Liver (tissue), 9 donors: Measurements from ENCODE around the gene TBX15. TPM values are rescaled to one million over a fixed set of nuclear protein-coding genes. Genes with fewer than 3 reads are reported as not detected.

Experiments
- DNase-seq: peaks from one replicate; pipeline ENCODE4 v3.0.0-alpha.2; 2017; ENCODE audit warnings: low spot score
- H3K27ac ChIP-seq, 2 donors: one replicate each; pipeline ENCODE4 v1.7.0; 2013; ENCODE audit warnings: inconsistent platforms in 2 of 2, low read length in 2 of 2, control low read depth in 1 of 2, low read depth in 1 of 2, mild to moderate bottlenecking in 1 of 2
- H3K27me3 ChIP-seq, 4 donors: one replicate each; pipeline versions ENCODE4 v1.6.1 to v1.7.0; 2013; ENCODE audit warnings: low read length in 3 of 4, inconsistent platforms in 1 of 4, mild to moderate bottlenecking in 1 of 4, moderate library complexity in 1 of 4; ENCODE audit not compliant: control insufficient read depth in 4 of 4, insufficient read depth in 4 of 4
- H3K36me3 ChIP-seq, 4 donors: one replicate each; pipeline versions ENCODE4 v1.6.1 to v1.7.0; 2013; ENCODE audit warnings: low read length in 3 of 4, mild to moderate bottlenecking in 3 of 4, low read depth in 1 of 4, moderate library complexity in 1 of 4; ENCODE audit not compliant: control insufficient read depth in 4 of 4, insufficient read depth in 3 of 4
- H3K4me1 ChIP-seq, 4 donors: one replicate each; pipeline versions ENCODE4 v1.6.1 to v1.7.0; 2013; ENCODE audit warnings: low read length in 3 of 4, mild to moderate bottlenecking in 3 of 4, moderate library complexity in 1 of 4; ENCODE audit not compliant: control insufficient read depth in 4 of 4, insufficient read depth in 4 of 4
- H3K4me3 ChIP-seq, 3 donors: one replicate each; pipeline versions ENCODE4 v1.6.1 to v1.7.0; 2013; ENCODE audit warnings: low read length in 3 of 3, control low read depth in 1 of 3, low read depth in 1 of 3, mild to moderate bottlenecking in 1 of 3
- H3K9ac ChIP-seq, 2 donors: one replicate each; pipeline ENCODE4 v1.7.0; 2013; ENCODE audit warnings: low read length in 2 of 2, mild to moderate bottlenecking in 2 of 2, moderate library complexity in 2 of 2, control low read depth in 1 of 2, low read depth in 1 of 2
- H3K9me3 ChIP-seq, 4 donors: one replicate each; pipeline versions ENCODE4 v1.6.1 to v1.7.0; 2013; ENCODE audit warnings: low read length in 3 of 4; ENCODE audit not compliant: control insufficient read depth in 4 of 4
- ATF3 ChIP-seq: IDR thresholded peaks from 2 replicates; pipeline ENCODE4 v1.6.1; 2016; ENCODE audit warnings: antibody characterized with exemption
- CTCF ChIP-seq: fragments of 150-350 bp; IDR thresholded peaks from 2 replicates; pipeline ENCODE4 v1.5.1; 2017; ENCODE audit warnings: improper control_type of control experiment, low read depth, low read length; ENCODE audit not compliant: missing input control
- EGR1 ChIP-seq, 2 donors: IDR thresholded peaks; 2 replicates each; pipeline ENCODE4 v1.6.1; 2016 to 2018; ENCODE audit warnings: antibody characterized with exemption in 2 of 2, low read depth in 2 of 2
- FOXA1 ChIP-seq: IDR thresholded peaks from 2 replicates; pipeline ENCODE4 v1.6.1; 2016; ENCODE audit warnings: antibody characterized with exemption
- FOXA2 ChIP-seq: IDR thresholded peaks from 2 replicates; pipeline ENCODE4 v1.6.1; 2016; ENCODE audit warnings: antibody characterized with exemption
- HNF4A ChIP-seq, 2 donors: conservative IDR thresholded peaks; 2 replicates each; pipeline ENCODE4 v1.6.1; 2016; ENCODE audit warnings: antibody characterized with exemption in 2 of 2, mild to moderate bottlenecking in 2 of 2
- HNF4G ChIP-seq: IDR thresholded peaks from 2 replicates; pipeline ENCODE4 v1.6.1; 2016; ENCODE audit warnings: antibody characterized with exemption
- JUND ChIP-seq, 2 donors: IDR thresholded peaks; 2 replicates each; pipeline ENCODE4 v1.6.1; 2016; ENCODE audit warnings: antibody characterized with exemption in 2 of 2
- MAX ChIP-seq: IDR thresholded peaks from 2 replicates; pipeline ENCODE4 v1.6.1; 2016; ENCODE audit warnings: antibody characterized with exemption
- NR2F2 ChIP-seq: IDR thresholded peaks from 2 replicates; pipeline ENCODE4 v1.6.1; 2016; ENCODE audit warnings: antibody characterized with exemption
- RAD21 ChIP-seq, 2 donors: IDR thresholded peaks; 2 replicates each; pipeline ENCODE4 v1.6.1; 2016; ENCODE audit warnings: antibody characterized with exemption in 2 of 2, mild to moderate bottlenecking in 2 of 2
- REST ChIP-seq: IDR thresholded peaks from 2 replicates; pipeline ENCODE4 v1.6.1; 2016; ENCODE audit warnings: antibody characterized with exemption, mild to moderate bottlenecking
- RXRA ChIP-seq, 2 donors: IDR thresholded peaks; 2 replicates each; pipeline ENCODE4 v1.6.1; 2017 to 2018; ENCODE audit warnings: antibody characterized with exemption in 2 of 2, mild to moderate bottlenecking in 1 of 2
- SP1 ChIP-seq: IDR thresholded peaks from 2 replicates; pipeline ENCODE4 v1.6.1; 2018; ENCODE audit warnings: antibody characterized with exemption, mild to moderate bottlenecking
- TAF1 ChIP-seq: conservative IDR thresholded peaks from 2 replicates; pipeline ENCODE4 v1.6.1; 2016; ENCODE audit warnings: antibody characterized with exemption, mild to moderate bottlenecking
- YY1 ChIP-seq: IDR thresholded peaks from 2 replicates; pipeline ENCODE4 v1.6.1; 2016; ENCODE audit warnings: antibody characterized with exemption, mild to moderate bottlenecking
- ZBTB33 ChIP-seq: IDR thresholded peaks from 2 replicates; pipeline ENCODE4 v1.6.1; 2016; ENCODE audit warnings: antibody characterized with exemption
- WGBS: extraction: QIAGEN DNeasy Blood & Tissue Kit; methylation state at CpG from one replicate; pipeline ENCODE4 v1.1.7; 2013; 5-methylcytosine and 5-hydroxymethylcytosine counted together
- polyA plus RNA-seq, 2 donors: library from polyadenylated mRNA; stranded (reverse) in 1 of 2; unstranded in 1 of 2; fragments of 200-250 nt in 1 of 2; fragments of >200 nt in 1 of 2; fragmentation: Nextera tagmentation in 1 of 2; extraction: Ambion mirVana in 1 of 2; gene quantifications; one replicate each; pipeline versions ENCODE4 v1.2.1 to v1.2.3, GENCODE V29; 2013 to 2015
- total RNA-seq, 2 donors: library from RNA; depleted of rRNA; stranded (reverse); fragments of >200 nt; gene quantifications; one replicate each; pipeline ENCODE4 v1.2.3, GENCODE V29; 2014
- donor health status: healthy.
- donor health status: healthy.
- donor health status: healthy.
- donor health status: healthy.
- donor health status: healthy.

Gene TBX15
- total and polyA plus RNA-seq, 4 donors, result 0.09 to 15.5 (median 3.5) TPM

- Histone ChIP-seq H3K27me3 (peaks cover 13 to 35% (median 17%) of the 10 kb centered on the region in 4 donors), H3K27ac (no peak overlapping the region), H3K4me1 (peaks cover 2 to 8% (median 3%) of the 10 kb centered on the region in 4 donors), H3K36me3 (no peaks in the 10 kb centered on the region), H3K9me3 (no peaks in the 10 kb centered on the region), H3K9ac (no peak overlapping the region), H3K4me3 (peak overlapping the region in 1 of 3 donors; percentile 5)
- TF ChIP-seq CTCF (no peak), REST (no peak), YY1 (no peak), MAX (no peak), RAD21 (IDR thresholded peaks at IDR 0.05) (no peak), TAF1 (no peak), HNF4A (conservative IDR thresholded peaks at IDR 0.05) (no peak), HNF4G (no peak), NR2F2 (no peak), ZBTB33 (no peak), ATF3 (no peak), RXRA (IDR thresholded peaks at IDR 0.05) (no peak), EGR1 (IDR thresholded peaks at IDR 0.05; ENCODE audit: low read depth in 2 of 2) (no peak), FOXA1 (no peak), JUND (IDR thresholded peaks at IDR 0.05) (no peak), SP1 (no peak), FOXA2 (no peak)
- DNase-seq, result no peak
- WGBS, result 7% methylated on average over 44 of the region's 44 CpGs
These were observed 12.4 kb upstream of the TBX15 start for GRCh38 chr1:119000371-119001180.
